Measurements from ENCODE around the gene ARL8A.

DNA sequence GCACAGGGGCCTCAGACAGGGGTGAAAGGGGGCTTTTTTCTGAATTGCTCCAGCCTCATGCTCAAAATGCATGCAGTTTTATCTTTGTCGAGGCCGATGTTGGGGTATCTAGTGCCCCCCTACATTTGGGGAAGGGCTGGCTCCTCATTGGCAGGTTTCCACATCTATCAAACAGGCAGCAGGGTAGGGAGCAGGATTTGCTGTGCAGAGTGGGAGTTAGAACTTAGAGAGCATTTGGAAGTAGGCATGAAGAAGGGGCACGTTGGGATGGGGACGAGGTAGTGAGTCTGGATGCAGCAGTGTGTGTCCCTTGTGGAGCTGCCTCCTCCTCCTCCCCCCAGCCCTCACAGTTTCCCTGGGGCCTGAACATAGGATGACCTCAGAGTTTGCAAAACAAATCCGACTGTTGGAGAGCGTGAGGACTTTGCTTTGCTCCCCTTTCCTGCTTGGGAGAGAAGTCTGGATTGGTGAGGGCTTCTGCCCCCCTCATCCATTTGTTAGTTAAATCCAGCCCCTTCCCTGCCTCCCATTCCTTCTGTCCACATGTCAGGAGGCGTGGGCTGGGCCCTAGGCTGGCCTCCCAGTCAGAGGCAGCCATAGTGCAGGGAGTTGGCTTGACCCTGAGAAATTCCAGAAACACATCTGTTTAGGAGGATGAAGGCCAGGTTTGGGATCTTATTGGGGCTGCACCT is 58.7 kb downstream of the ARL8A start:
- TF ChIP-seq, protein P1, sequence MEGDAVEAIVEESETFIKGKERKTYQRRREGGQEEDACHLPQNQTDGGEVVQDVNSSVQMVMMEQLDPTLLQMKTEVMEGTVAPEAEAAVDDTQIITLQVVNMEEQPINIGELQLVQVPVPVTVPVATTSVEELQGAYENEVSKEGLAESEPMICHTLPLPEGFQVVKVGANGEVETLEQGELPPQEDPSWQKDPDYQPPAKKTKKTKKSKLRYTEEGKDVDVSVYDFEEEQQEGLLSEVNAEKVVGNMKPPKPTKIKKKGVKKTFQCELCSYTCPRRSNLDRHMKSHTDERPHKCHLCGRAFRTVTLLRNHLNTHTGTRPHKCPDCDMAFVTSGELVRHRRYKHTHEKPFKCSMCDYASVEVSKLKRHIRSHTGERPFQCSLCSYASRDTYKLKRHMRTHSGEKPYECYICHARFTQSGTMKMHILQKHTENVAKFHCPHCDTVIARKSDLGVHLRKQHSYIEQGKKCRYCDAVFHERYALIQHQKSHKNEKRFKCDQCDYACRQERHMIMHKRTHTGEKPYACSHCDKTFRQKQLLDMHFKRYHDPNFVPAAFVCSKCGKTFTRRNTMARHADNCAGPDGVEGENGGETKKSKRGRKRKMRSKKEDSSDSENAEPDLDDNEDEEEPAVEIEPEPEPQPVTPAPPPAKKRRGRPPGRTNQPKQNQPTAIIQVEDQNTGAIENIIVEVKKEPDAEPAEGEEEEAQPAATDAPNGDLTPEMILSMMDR (optimal IDR thresholded peaks at IDR 0.05 in 1 of 3, IDR thresholded peaks at IDR 0.05 in 1 of 3, conservative IDR thresholded peaks at IDR 0.05 in 1 of 3; ENCODE audit: extremely low read depth in 1 of 3, insufficient read depth in 2 of 3, low read length in 3 of 3) = no peak
- TF ChIP-seq EZH2 (IDR thresholded peaks at IDR 0.05; ENCODE audit: low read length) = no peak
